SK-N-SH (cell line): ENCODE data around the gene OBSCN.

Source experiments
- CHD2 ChIP-seq: fragments of 150-350 bp; IDR thresholded peaks from 2 replicates; pipeline ENCODE4 v1.6.1; 2018; ENCODE audit warnings: low read length; ENCODE audit not compliant: partially characterized antibody
- EP300 ChIP-seq, 2 experiments: IDR thresholded peaks; 2 replicates each; pipeline versions ENCODE4 v1.4.0 to v1.6.1; 2012; ENCODE audit warnings: borderline replicate concordance in 1 of 2, low read depth in 1 of 2, low read length in 1 of 2
- EZH2phosphoT487 ChIP-seq: fragments of 200-600 bp; sonication (generic); IDR thresholded peaks from 2 replicates; pipeline ENCODE4 v1.6.1; 2017; ENCODE audit warnings: low read depth, mixed run types, mild to moderate bottlenecking, antibody characterized with exemption, moderate library complexity, borderline replicate concordance
- FOXM1 ChIP-seq: IDR thresholded peaks from 2 replicates; pipeline ENCODE4 v1.4.0; 2012; ENCODE audit warnings: low read depth, mild to moderate bottlenecking
- IRF3 ChIP-seq: fragments of 150-350 bp; IDR thresholded peaks from 2 replicates; pipeline ENCODE4 v1.6.1; 2016; ENCODE audit warnings: mild to moderate bottlenecking, low read depth, low read length
- MXI1 ChIP-seq: IDR thresholded peaks from 2 replicates; pipeline ENCODE4 v1.6.1; 2012; ENCODE audit warnings: mild to moderate bottlenecking, low read depth, low read length, improper control_type of control experiment
- RFX5 ChIP-seq: IDR thresholded peaks from 2 replicates; pipeline ENCODE4 v1.6.1; 2012; ENCODE audit warnings: mild to moderate bottlenecking, improper control_type of control experiment, low read length
- TAF1 ChIP-seq: IDR thresholded peaks from 2 replicates; pipeline ENCODE4 v1.6.1; 2012; ENCODE audit warnings: low read depth, mild to moderate bottlenecking, low read length, moderate library complexity, borderline replicate concordance
- USF2 ChIP-seq: fragments of 150-350 bp; IDR thresholded peaks from 2 replicates; pipeline ENCODE4 v1.6.1; 2017; ENCODE audit warnings: antibody characterized with exemption, low read length, low read depth, borderline replicate concordance
- TF ChIP-seq, protein P1 (sequence below): IDR thresholded peaks from 2 replicates; pipeline ENCODE4 v1.4.0; 2012; ENCODE audit warnings: low read depth, borderline replicate concordance
- TF ChIP-seq, protein P2 (sequence below): fragments of 200-600 bp; sonication (generic); IDR thresholded peaks from 2 replicates; pipeline ENCODE4 v1.6.1; 2017; ENCODE audit warnings: antibody characterized with exemption, mild to moderate bottlenecking, moderate library complexity
- TF ChIP-seq, protein P3 (sequence below): IDR thresholded peaks from 2 replicates; pipeline ENCODE4 v1.6.1; 2012; ENCODE audit warnings: mild to moderate bottlenecking, low read depth, low read length, moderate library complexity

DNA sequence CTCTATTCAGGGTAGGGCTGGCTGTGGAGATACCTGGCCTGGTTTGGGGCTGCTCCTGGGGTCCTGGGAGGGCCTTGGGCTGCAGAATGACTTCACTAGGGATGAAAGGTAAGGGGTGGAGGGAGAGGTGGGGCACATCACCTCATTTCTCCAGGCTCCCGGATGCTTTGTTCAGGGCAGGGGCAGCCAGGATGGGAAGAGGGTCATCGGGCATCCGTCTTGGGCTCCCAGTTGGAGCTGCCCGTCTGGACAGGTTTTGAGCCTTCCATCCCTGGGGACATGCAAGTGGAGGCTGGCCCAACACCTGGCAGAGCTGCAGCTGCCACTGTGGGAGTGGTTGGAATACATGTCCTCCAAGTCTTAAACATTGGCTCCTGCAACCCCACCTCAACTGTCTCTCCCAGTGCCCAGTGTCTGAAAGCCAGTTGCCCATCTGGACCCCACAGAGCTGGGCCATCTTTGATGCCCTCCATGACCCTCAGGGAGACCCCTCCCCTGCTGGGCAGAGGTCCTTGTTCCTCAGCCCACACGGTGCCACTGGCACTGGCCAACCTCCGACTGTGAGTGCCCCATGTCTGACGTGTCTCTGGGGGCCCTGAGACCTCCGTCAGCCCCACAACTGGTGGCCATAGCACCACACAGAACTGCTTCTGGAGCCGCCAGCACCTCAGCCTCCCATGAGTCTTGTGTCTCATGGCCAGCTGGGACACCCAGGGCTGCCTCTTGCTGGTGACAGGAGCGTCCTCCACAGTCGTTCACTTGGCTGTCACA is 145.9 kb downstream of the OBSCN start:
- TF ChIP-seq, protein P1, sequence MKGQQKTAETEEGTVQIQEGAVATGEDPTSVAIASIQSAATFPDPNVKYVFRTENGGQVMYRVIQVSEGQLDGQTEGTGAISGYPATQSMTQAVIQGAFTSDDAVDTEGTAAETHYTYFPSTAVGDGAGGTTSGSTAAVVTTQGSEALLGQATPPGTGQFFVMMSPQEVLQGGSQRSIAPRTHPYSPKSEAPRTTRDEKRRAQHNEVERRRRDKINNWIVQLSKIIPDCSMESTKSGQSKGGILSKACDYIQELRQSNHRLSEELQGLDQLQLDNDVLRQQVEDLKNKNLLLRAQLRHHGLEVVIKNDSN, result no peak
- TF ChIP-seq MXI1 (no peak), CHD2 (no peak), EZH2phosphoT487 (no peak), FOXM1 (no peak), EP300 (IDR thresholded peaks at IDR 0.05; ENCODE audit: borderline replicate concordance in 1 of 2, low read depth in 1 of 2, low read length in 1 of 2) (no peak), TAF1 (no peak), IRF3 (no peak), RFX5 (no peak), USF2 (no peak)
- TF ChIP-seq, protein P2, sequence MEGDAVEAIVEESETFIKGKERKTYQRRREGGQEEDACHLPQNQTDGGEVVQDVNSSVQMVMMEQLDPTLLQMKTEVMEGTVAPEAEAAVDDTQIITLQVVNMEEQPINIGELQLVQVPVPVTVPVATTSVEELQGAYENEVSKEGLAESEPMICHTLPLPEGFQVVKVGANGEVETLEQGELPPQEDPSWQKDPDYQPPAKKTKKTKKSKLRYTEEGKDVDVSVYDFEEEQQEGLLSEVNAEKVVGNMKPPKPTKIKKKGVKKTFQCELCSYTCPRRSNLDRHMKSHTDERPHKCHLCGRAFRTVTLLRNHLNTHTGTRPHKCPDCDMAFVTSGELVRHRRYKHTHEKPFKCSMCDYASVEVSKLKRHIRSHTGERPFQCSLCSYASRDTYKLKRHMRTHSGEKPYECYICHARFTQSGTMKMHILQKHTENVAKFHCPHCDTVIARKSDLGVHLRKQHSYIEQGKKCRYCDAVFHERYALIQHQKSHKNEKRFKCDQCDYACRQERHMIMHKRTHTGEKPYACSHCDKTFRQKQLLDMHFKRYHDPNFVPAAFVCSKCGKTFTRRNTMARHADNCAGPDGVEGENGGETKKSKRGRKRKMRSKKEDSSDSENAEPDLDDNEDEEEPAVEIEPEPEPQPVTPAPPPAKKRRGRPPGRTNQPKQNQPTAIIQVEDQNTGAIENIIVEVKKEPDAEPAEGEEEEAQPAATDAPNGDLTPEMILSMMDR, result no peak
- TF ChIP-seq, protein P3, sequence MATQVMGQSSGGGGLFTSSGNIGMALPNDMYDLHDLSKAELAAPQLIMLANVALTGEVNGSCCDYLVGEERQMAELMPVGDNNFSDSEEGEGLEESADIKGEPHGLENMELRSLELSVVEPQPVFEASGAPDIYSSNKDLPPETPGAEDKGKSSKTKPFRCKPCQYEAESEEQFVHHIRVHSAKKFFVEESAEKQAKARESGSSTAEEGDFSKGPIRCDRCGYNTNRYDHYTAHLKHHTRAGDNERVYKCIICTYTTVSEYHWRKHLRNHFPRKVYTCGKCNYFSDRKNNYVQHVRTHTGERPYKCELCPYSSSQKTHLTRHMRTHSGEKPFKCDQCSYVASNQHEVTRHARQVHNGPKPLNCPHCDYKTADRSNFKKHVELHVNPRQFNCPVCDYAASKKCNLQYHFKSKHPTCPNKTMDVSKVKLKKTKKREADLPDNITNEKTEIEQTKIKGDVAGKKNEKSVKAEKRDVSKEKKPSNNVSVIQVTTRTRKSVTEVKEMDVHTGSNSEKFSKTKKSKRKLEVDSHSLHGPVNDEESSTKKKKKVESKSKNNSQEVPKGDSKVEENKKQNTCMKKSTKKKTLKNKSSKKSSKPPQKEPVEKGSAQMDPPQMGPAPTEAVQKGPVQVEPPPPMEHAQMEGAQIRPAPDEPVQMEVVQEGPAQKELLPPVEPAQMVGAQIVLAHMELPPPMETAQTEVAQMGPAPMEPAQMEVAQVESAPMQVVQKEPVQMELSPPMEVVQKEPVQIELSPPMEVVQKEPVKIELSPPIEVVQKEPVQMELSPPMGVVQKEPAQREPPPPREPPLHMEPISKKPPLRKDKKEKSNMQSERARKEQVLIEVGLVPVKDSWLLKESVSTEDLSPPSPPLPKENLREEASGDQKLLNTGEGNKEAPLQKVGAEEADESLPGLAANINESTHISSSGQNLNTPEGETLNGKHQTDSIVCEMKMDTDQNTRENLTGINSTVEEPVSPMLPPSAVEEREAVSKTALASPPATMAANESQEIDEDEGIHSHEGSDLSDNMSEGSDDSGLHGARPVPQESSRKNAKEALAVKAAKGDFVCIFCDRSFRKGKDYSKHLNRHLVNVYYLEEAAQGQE, result no peak
